Jurkat, Clone E6-1 (cell line): ENCODE data around the gene PDHB.

ENCODE experiments used
- DNase-seq: peaks from one replicate; pipeline ENCODE4 v3.0.0-alpha.2; 2011; ENCODE audit warnings: low read depth, low spot score
- H3K4me3 ChIP-seq: 2 replicates; pipeline ENCODE4 v1.5.1; 2011; ENCODE audit warnings: mild to moderate bottlenecking, low read length, control low read depth, moderate library complexity

PDHB gene

DNA sequence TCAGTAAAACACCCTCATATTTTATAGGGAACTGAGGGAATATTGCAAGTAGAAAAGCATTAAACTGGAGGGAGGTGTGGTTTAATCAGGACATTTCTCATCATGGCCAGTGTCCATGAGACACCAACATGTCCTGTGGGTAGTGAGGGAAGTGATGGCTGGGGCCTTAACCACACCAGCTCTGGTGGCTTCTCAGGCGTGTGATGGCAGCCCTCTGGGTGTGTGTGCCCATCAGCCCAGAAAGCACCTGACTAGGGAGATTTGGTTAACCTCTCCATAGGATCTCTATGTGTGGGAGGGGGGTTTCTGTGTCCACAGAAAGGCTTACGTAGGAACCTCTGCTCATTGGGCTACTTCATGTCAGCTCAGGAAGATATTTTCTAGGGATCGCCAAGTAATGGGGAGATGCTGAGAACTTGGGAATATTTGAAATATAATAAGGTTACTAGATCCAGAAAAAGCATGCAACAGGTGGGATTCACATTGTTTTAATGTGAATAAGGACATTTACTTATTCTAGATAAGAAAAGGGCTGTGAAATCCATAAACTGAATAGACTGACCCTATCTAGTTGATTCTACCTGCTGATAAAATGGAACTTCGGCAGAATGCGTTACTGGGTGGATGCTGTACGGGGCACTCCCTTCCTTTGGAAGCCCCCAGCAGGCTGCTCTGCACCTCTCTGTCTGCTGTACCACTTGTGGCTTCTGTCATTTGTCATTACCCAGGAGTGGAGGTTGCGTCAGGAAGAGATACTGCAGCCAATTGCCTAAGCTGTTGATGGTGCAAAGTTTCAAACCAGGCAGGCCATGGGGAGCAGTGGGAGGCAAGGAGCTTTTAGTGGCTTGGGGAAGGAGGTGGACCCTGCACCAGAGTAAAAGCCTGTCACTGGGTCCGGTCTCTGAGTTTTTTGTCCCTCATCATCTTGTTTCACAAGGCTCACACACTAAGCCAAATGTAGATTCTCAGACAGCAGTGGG is 21.5 kb downstream of the PDHB start:
- H3K4me3 ChIP-seq, result no peak overlapping the region
- DNase-seq, result no peak

GRCh38 chr3:58411036-58411435 is 22.6 kb downstream of the PDHB start:
- H3K4me3 ChIP-seq, result no peak overlapping the region
- no peak for DNase-seq

GRCh38 chr3:58409663-58410062 is 24.0 kb downstream of the PDHB start:
- H3K4me3 ChIP-seq, result no peak overlapping the region
- DNase-seq, result no peak

DNA sequence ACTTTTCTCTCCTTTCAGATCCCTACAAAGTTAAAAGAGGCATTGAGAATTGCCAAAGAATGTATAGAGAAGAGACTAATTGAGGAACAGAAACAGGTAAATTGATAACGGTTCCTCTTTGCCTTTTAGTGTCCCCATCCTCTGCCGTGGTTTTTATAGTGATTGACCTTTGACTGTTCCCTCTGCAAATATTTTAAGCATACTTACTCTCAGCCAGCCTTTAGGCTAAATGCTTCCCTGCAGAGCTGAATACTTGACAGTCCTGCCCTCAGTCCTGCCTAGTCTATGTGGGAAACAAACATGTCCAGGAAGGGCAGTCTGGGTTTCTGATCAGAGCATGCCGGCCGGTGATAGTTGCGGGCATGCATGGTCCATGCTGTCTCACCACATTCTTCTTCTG is 24.7 kb downstream of the PDHB start:
- H3K4me3 ChIP-seq, result no peak overlapping the region
- no peak for DNase-seq

DNA sequence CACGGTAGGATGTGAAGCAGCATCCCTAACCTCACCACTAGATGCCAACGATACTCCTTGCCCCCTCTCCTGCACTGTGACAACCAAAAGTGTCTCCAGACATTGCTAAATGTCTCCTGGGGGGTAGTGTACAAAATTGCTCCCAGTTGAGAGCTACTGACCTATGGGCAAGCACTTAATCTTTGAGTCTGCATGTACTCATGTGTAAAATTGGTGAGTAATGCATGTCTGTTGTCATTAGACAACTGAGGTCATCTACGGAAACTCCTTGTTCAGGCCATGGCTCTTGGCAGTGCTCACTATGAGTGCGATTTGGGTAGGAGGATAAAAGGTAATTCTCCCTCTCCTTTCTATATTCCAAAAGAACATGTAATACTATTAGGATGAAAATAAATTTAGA is 29.2 kb downstream of the PDHB start:
- no peak overlapping the region for H3K4me3 ChIP-seq
- DNase-seq, result no peak

DNA sequence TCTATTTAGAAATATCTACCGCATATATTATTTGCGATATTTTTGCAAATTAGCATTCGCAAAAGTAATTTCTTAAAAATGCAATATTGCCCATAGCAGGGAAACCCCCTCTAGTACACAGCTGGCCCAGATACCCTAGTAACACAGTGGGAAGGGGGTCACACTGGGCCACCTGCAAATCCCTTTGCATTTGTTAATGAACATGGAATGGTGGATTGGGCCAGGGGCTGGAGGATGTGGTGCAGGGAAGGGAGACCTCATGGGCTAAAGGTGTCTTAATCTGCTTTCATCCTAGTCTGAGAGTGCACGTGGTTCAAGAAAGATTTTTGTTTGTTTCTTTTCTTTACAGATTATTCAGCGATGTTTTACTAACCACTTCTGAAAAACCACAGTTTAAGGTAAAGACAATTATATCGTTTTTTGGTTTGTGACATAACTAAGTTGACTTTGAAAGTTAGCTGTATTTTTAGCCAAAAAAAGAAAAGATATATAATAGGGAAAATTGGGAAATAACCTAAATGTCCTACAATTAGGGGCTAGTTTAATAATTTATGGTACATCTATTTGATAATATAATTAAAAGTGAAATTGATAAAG is 30.0 kb downstream of the PDHB start:
- DNase-seq, result peak; percentile 38
- no peak overlapping the region for H3K4me3 ChIP-seq

- DNase-seq, result no peak
- no peak overlapping the region for H3K4me3 ChIP-seq
These were observed 34.8 kb downstream of the PDHB start for GRCh38 chr3:58398669-58399333.

DNA sequence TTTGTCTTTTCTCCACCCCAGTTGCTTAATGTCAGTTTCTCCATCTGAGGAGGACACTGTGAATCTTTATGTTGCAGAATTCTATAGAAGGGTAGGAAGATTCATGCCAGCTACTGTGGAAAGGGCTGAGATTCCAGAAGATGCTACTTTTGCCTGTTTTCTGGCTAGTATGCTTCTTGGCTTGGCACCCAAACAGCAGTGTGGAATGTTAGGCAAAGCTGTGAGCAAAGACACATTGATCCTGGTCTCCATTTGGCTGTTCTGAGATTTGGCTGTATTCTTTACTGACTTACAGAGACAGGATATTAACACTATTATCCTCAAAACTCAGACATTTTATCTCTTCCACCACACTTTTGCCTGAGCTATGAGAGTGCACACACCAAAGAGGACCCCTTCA is 39.3 kb downstream of the PDHB start:
- H3K4me3 ChIP-seq, result no peak overlapping the region
- DNase-seq, result no peak

DNA sequence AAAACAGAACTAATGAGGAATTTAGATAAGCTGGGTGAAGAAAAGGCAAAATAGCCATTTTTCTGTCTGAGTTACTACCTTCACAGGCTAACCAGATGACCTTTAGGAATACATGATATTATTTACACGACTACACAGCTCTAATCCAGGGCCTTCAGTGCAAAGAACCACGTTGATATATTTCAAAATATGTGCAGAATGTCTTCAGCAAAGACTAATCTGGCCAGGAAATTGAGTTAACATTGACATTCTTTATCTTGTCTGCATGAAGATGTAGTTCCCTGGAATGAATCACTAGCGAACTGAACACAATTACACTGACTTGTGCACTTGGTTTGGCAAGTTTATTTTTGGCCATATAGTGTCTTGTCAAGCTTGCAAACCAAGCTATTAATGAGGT is 41.5 kb downstream of the PDHB start:
- DNase-seq, result no peak
- no peak overlapping the region for H3K4me3 ChIP-seq

GRCh38 chr3:58391156-58391865 is 42.3 kb downstream of the PDHB start:
- no peak for DNase-seq
- H3K4me3 ChIP-seq, result no peak overlapping the region

- no peak overlapping the region for H3K4me3 ChIP-seq
- DNase-seq, result no peak
These were observed 45.0 kb downstream of the PDHB start for GRCh38 chr3:58388550-58389091.

DNA sequence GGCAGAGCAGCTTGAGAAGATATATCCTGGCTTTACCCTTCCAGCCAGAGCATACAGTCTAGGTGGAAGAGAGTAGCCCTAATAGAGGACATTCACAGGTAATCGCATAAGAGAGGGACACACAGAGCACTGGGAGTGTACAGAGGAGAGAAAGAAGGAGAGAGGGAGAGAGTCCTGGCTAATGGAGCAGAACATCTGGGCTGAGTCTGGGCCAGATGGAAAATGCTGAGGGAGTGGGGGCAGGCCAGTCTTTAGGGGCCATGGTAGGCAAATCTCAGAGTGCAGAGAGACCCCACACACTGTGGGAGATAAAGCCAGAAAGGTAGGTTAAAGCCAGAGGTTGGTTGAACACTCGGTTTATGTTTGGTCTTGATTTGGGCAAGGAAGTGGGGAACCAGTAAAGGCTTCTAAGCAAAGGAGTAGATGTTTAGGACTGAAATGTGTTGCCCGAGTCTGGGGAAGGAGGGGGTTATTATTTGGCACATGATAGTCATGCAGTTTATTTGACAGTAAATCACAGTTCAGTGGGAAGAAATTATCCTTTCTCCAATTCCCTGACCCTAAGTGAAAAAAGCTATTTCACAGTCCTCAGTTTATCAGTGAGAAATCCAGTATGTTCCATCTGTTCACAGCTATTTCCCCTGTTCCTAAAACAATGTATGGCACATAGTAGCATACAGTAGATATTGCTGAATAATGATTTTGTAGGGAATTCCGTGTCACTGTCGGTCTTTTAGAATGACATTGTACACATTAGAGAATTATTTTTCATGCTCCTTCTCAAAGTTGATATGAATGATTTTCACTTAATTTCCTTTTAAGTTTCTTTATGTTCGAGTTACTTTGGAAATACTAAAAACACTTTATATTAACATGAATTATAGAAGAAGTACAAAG is 45.7 kb downstream of the PDHB start:
- H3K4me3 ChIP-seq, result no peak overlapping the region
- DNase-seq, result no peak

- DNase-seq, result no peak
- no peak overlapping the region for H3K4me3 ChIP-seq
These were observed 46.8 kb downstream of the PDHB start for GRCh38 chr3:58386626-58387365.

- no peak overlapping the region for H3K4me3 ChIP-seq
- no peak for DNase-seq
These were observed 49.1 kb downstream of the PDHB start for GRCh38 chr3:58384381-58385090.

DNA sequence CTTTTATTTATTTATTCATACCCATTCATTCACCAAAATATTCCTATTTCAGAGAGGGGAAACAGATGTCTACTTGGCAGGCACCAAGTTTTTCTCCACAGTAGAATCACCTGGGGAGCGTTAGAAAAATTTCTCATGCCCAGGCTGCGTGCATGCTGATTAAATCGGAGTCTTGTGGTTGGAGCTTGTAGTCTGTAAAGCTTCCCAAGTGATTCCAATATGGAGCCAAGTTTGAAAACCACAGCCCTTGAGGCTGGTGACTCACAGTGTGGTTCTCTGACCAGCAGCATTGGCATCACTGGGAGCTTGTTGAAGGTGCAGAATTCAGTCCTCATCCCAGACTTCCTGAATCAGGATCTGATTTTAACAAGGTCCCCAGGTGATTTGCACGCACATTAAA is 49.7 kb downstream of the PDHB start:
- no peak overlapping the region for H3K4me3 ChIP-seq
- DNase-seq, result no peak

DNA sequence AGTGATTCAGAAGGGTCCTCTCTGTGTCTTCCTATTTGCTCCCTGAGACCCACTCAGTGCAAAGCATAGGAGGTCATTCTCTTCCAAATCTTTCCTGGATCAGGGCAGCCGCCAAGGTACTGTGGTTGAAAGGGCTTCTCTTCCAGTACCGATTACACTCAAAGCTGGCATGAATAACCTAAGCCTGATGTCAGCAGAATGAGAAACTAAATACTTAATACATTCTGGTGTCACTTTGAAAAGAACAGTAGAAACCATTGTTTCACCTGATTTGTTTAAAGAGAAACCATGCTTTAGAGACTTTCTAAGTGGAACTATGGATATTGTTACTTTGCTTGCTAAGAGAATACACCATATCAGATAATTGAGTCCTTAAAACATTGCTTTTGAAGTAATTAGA is 50.2 kb downstream of the PDHB start:
- no peak overlapping the region for H3K4me3 ChIP-seq
- DNase-seq, result no peak
